H1 (cell line): ENCODE results near the gene MAN1A2. TPM values are rescaled to one million over a fixed set of nuclear protein-coding genes. Genes with fewer than 3 reads are reported as not detected.

Source experiments
- CHD1 ChIP-seq: IDR thresholded peaks from 2 replicates; pipeline ENCODE4 v1.6.1; 2012; ENCODE audit warnings: low read depth, low read length, improper control_type of control experiment
- CREB1 ChIP-seq: IDR thresholded peaks from 2 replicates; pipeline ENCODE4 v1.6.1; 2012; ENCODE audit warnings: inconsistent platforms
- NANOG ChIP-seq: IDR thresholded peaks from 2 replicates; pipeline ENCODE4 v1.6.1; 2011; ENCODE audit warnings: low read length, low read depth, mild to moderate bottlenecking, inconsistent platforms; ENCODE audit not compliant: insufficient read depth, poor library complexity, severe bottlenecking
- RBBP5 ChIP-seq: IDR thresholded peaks from 2 replicates; pipeline ENCODE4 v1.7.1; 2012; ENCODE audit warnings: low read depth, mild to moderate bottlenecking, inconsistent platforms, low read length, moderate library complexity, borderline replicate concordance
- ZNF274 ChIP-seq: IDR thresholded peaks from 2 replicates; pipeline ENCODE4 v1.7.0; 2012; ENCODE audit warnings: low read length, borderline replicate concordance; ENCODE audit errors: extremely low read depth
- polyA plus RNA-seq, 7 experiments: library from polyadenylated mRNA; depleted of rRNA in 3 of 7; stranded (reverse) in 5 of 7; unstranded in 2 of 7; fragments of >200 nt in 5 of 7; fragments of 200-250 nt in 2 of 7; gene quantifications; 1 replicate in 5 of 7; 2 replicates in 1 of 7; 4 replicates in 1 of 7; pipeline versions ENCODE4 v1.2.1 to v1.2.3, GENCODE V29; 2011 to 2013; ENCODE audit warnings: missing spikeins in 2 of 7, mixed read lengths in 2 of 7
- total RNA-seq: library from RNA; stranded (reverse); fragmentation: NEBNext Ultra II Directional; extraction: Animal tissue kit (Norgen Biotek cat#: 25700); gene quantifications from 2 replicates; pipeline ENCODE4 v1.2.1, GENCODE V29; 2021
- TF ChIP-seq, protein P1 (sequence below), 3 experiments: IDR thresholded peaks; 1 replicate in 2 of 3; 2 replicates in 1 of 3; pipeline versions ENCODE4 v1.5.1 to v1.6.1; 2011; ENCODE audit warnings: low read length in 3 of 3, mild to moderate bottlenecking in 3 of 3, inconsistent platforms in 2 of 3, low read depth in 1 of 3, moderate library complexity in 1 of 3; ENCODE audit not compliant: insufficient read depth in 1 of 3; ENCODE audit errors: control extremely low read depth in 1 of 3

MAN1A2 gene
- total and polyA plus RNA-seq, 2 of the 8 experiments (the other 6 are each of a cell fraction or from before 2014, with no cell fraction given): 5.5 to 18.8 TPM

DNA sequence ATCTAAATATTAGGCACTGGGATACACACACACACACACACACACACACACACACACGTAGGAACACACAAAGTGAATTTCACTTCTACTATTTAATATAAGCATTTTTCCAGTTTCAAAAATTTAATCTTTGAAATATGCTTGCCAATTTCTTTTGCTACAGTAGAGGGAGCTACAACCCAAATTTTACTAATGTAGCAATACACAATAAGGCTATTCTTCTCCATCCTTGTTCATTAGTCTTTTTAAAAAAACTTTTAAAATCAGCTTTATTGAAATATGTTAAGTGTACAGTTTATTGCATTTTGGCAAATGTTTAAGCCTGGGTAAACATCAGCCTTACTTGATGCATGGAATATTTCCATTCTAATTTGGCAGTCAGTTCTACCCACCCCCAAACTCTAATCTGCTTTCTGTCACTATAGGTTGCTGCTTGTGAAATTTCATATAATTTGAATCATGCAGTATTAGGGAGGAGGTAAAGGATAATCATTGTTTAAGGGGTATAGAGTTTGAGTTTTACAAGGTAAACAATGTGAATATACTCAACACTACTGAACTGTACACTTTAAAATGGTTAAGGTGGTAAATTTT, 145.6 kb downstream of the MAN1A2 start (continued):
- TF ChIP-seq RBBP5: no peak
- TF ChIP-seq NANOG: no peak
- TF ChIP-seq CREB1: no peak
- TF ChIP-seq CHD1: no peak
- TF ChIP-seq, protein P1, sequence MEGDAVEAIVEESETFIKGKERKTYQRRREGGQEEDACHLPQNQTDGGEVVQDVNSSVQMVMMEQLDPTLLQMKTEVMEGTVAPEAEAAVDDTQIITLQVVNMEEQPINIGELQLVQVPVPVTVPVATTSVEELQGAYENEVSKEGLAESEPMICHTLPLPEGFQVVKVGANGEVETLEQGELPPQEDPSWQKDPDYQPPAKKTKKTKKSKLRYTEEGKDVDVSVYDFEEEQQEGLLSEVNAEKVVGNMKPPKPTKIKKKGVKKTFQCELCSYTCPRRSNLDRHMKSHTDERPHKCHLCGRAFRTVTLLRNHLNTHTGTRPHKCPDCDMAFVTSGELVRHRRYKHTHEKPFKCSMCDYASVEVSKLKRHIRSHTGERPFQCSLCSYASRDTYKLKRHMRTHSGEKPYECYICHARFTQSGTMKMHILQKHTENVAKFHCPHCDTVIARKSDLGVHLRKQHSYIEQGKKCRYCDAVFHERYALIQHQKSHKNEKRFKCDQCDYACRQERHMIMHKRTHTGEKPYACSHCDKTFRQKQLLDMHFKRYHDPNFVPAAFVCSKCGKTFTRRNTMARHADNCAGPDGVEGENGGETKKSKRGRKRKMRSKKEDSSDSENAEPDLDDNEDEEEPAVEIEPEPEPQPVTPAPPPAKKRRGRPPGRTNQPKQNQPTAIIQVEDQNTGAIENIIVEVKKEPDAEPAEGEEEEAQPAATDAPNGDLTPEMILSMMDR (IDR thresholded peaks at IDR 0.05; ENCODE audit: control extremely low read depth in 1 of 3, insufficient read depth in 1 of 3, low read depth in 1 of 3, low read length in 3 of 3): peak in 2 of 3 experiments; percentile 28 to 32; a peak in 2 of 4 replicates
- no peak for TF ChIP-seq ZNF274
- TF ChIP-seq, all 59 proteins: peak for 2
